Nephron progenitor cell (in vitro differentiated cells): ENCODE measurements around the gene SH3PXD2A.
A peak's percentile ranks its signal among the peaks of the same experiment; 100 is the strongest.

ENCODE experiments used
- DNase-seq: peaks from one replicate; pipeline ENCODE4 v3.0.0; 2021
- H3K27ac Mint-ChIP-seq: 2 replicates; pipeline ENCODE4 v1.8.0; 2021; ENCODE audit warnings: mild to moderate bottlenecking, moderate library complexity, mixed read lengths
- H3K27me3 Mint-ChIP-seq: 2 replicates; pipeline ENCODE4 v1.8.0; 2021; ENCODE audit warnings: mild to moderate bottlenecking, low read depth, mixed read lengths; ENCODE audit not compliant: poor library complexity
- H3K36me3 Mint-ChIP-seq: 2 replicates; pipeline ENCODE4 v1.8.0; 2021; ENCODE audit warnings: low read depth, mixed read lengths
- H3K4me1 Mint-ChIP-seq: 2 replicates; pipeline ENCODE4 v1.8.0; 2021; ENCODE audit warnings: mixed read lengths
- H3K4me3 Mint-ChIP-seq: 2 replicates; pipeline ENCODE4 v1.8.0; 2021; ENCODE audit warnings: mild to moderate bottlenecking, moderate library complexity, mixed read lengths
- H3K9me3 Mint-ChIP-seq: 2 replicates; pipeline ENCODE4 v1.8.0; 2021; ENCODE audit warnings: mild to moderate bottlenecking, moderate library complexity, mixed read lengths
- CTCF ChIP-seq: fragments of 200-600 bp; sonication (generic); IDR thresholded peaks from 2 replicates; pipeline ENCODE4 v1.5.0; 2021; ENCODE audit warnings: antibody characterized with exemption

SH3PXD2A gene

GRCh38 chr10:103553743-103554487 lies 301.5 kb downstream of the SH3PXD2A start:
- peaks cover 23% of the 10 kb centered on the region for H3K4me1 Mint-ChIP-seq
- H3K27me3 Mint-ChIP-seq: peaks cover 73% of the 10 kb centered on the region
- H3K4me3 Mint-ChIP-seq: peak overlapping the region; percentile 77
- H3K27ac Mint-ChIP-seq: no peak overlapping the region
- TF ChIP-seq CTCF: no peak
- DNase-seq: no peak
- H3K36me3 Mint-ChIP-seq: no peaks in the 10 kb centered on the region
- no peaks in the 10 kb centered on the region for H3K9me3 Mint-ChIP-seq

- H3K4me3 Mint-ChIP-seq: no peak overlapping the region
- H3K27me3 Mint-ChIP-seq: peaks cover 64% of the 10 kb centered on the region
- no peak for DNase-seq
- no peaks in the 10 kb centered on the region for H3K9me3 Mint-ChIP-seq
- no peaks in the 10 kb centered on the region for H3K36me3 Mint-ChIP-seq
- TF ChIP-seq CTCF: no peak
- H3K4me1 Mint-ChIP-seq: peaks cover 19% of the 10 kb centered on the region
- no peak overlapping the region for H3K27ac Mint-ChIP-seq
Observed at GRCh38 chr10:103552856-103553742, 302.3 kb downstream of the SH3PXD2A start.

GRCh38 chr10:103551619-103552602 lies 303.5 kb downstream of the SH3PXD2A start:
- DNase-seq: no peak
- no peak for TF ChIP-seq CTCF
- Mint-ChIP-seq H3K9me3 (no peaks in the 10 kb centered on the region), H3K27me3 (peaks cover 58% of the 10 kb centered on the region), H3K27ac (no peak overlapping the region), H3K36me3 (no peaks in the 10 kb centered on the region), H3K4me1 (peaks cover 27% of the 10 kb centered on the region), H3K4me3 (no peak overlapping the region)

- H3K9me3 Mint-ChIP-seq: no peaks in the 10 kb centered on the region
- no peak for TF ChIP-seq CTCF
- DNase-seq: no peak
- H3K4me1 Mint-ChIP-seq: peaks cover 19% of the 10 kb centered on the region
- H3K4me3 Mint-ChIP-seq: no peak overlapping the region
- peaks cover 47% of the 10 kb centered on the region for H3K27me3 Mint-ChIP-seq
- no peaks in the 10 kb centered on the region for H3K36me3 Mint-ChIP-seq
- no peak overlapping the region for H3K27ac Mint-ChIP-seq
Observed at GRCh38 chr10:103550229-103550628, 305.1 kb downstream of the SH3PXD2A start.

GRCh38 chr10:103549349-103549685 lies 306.1 kb downstream of the SH3PXD2A start:
- Mint-ChIP-seq H3K27ac (no peak overlapping the region), H3K9me3 (no peaks in the 10 kb centered on the region), H3K4me1 (peaks cover 20% of the 10 kb centered on the region), H3K36me3 (no peaks in the 10 kb centered on the region), H3K27me3 (peaks cover 40% of the 10 kb centered on the region), H3K4me3 (no peak overlapping the region)
- no peak for DNase-seq
- no peak for TF ChIP-seq CTCF
